HG02588 (cell line): ENCODE measurements around the gene SYT7.

ENCODE experiments used
- ATAC-seq: cut with Tn5 transposase; IDR thresholded peaks from one replicate; pipeline ENCODE4 v1.9.1; 2021; ENCODE audit warnings: mild to moderate bottlenecking, moderate library complexity; ENCODE audit not compliant: unreplicated experiment

The SYT7 gene

GRCh38 chr11:61555051-61555969 lies 25.6 kb downstream of the SYT7 start:
- ATAC-seq = no peak

- no peak for ATAC-seq
Observed at GRCh38 chr11:61554172-61554988, 26.5 kb downstream of the SYT7 start.

- no peak for ATAC-seq
Observed at GRCh38 chr11:61553373-61554171, 27.3 kb downstream of the SYT7 start.

GRCh38 chr11:61552108-61552635 lies 28.7 kb downstream of the SYT7 start:
- no peak for ATAC-seq

GRCh38 chr11:61551634-61552033 lies 29.2 kb downstream of the SYT7 start:
- no peak for ATAC-seq

GRCh38 chr11:61550665-61551227 lies 30.1 kb downstream of the SYT7 start:
- no peak for ATAC-seq

- ATAC-seq = no peak
Observed at GRCh38 chr11:61549662-61550568, 31.0 kb downstream of the SYT7 start.

- ATAC-seq = no peak
Observed at GRCh38 chr11:61549177-61549576, 31.7 kb downstream of the SYT7 start.

GRCh38 chr11:61547246-61547645 lies 33.6 kb downstream of the SYT7 start:
- no peak for ATAC-seq

GRCh38 chr11:61546663-61547062 lies 34.2 kb downstream of the SYT7 start:
- no peak for ATAC-seq

GRCh38 chr11:61545921-61546320 lies 35.0 kb downstream of the SYT7 start:
- no peak for ATAC-seq

- no peak for ATAC-seq
Observed at GRCh38 chr11:61545341-61545740, 35.5 kb downstream of the SYT7 start.

- ATAC-seq = no peak
Observed at GRCh38 chr11:61544466-61544865, 36.4 kb downstream of the SYT7 start.

- ATAC-seq = no peak
Observed at GRCh38 chr11:61543606-61544306, 37.1 kb downstream of the SYT7 start.

- ATAC-seq = no peak
Observed at GRCh38 chr11:61542705-61543104, 38.2 kb downstream of the SYT7 start.

GRCh38 chr11:61542024-61542461 lies 38.8 kb downstream of the SYT7 start:
- ATAC-seq = no peak

- ATAC-seq = no peak
Observed at GRCh38 chr11:61541598-61541997, 39.3 kb downstream of the SYT7 start.

GRCh38 chr11:61540528-61540927 lies 40.3 kb downstream of the SYT7 start:
- no peak for ATAC-seq
